DOHH2 (cell line): ENCODE results near the gene PPP2R5A.

ENCODE experiments used
- EZH2phosphoT487 ChIP-seq: fragments of 200-600 bp; sonication (generic); IDR thresholded peaks from 2 replicates; pipeline ENCODE4 v1.6.1; 2017; ENCODE audit warnings: borderline replicate concordance, mild to moderate bottlenecking, antibody characterized with exemption, low read length, moderate library complexity, mixed read lengths
- TF ChIP-seq, protein P1 (sequence below): fragments of 200-600 bp; sonication (generic); IDR thresholded peaks from one replicate; pipeline ENCODE4 v1.5.1; 2014; ENCODE audit warnings: antibody characterized with exemption, mild to moderate bottlenecking, low read depth, low read length; ENCODE audit not compliant: poor library complexity, severe bottlenecking

DNA sequence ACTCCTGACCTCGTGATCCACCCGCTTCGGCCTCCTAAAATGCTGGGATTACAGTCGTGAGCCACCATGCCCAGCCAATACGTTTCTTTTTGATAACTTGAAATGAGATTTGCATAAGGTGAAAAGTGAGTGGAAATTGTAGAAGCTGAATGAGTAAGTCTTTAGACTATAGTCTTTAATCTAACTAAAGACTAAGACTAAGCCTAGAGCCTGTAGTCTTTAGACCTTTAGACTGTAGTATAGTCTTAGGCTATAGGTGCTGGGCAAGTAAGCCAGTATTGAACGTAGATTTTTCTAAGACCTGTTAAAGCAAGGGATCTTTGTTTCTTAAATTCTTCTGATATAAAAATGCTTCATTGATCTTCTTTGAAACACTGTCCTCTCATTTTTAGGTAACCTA is 12.1 kb downstream of the PPP2R5A start:
- TF ChIP-seq, protein P1, sequence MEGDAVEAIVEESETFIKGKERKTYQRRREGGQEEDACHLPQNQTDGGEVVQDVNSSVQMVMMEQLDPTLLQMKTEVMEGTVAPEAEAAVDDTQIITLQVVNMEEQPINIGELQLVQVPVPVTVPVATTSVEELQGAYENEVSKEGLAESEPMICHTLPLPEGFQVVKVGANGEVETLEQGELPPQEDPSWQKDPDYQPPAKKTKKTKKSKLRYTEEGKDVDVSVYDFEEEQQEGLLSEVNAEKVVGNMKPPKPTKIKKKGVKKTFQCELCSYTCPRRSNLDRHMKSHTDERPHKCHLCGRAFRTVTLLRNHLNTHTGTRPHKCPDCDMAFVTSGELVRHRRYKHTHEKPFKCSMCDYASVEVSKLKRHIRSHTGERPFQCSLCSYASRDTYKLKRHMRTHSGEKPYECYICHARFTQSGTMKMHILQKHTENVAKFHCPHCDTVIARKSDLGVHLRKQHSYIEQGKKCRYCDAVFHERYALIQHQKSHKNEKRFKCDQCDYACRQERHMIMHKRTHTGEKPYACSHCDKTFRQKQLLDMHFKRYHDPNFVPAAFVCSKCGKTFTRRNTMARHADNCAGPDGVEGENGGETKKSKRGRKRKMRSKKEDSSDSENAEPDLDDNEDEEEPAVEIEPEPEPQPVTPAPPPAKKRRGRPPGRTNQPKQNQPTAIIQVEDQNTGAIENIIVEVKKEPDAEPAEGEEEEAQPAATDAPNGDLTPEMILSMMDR: no peak
- TF ChIP-seq EZH2phosphoT487: no peak
